Nephron (organoid): ENCODE results near the gene GPR85.
"Not testable (repeated sequence)": the region's sequence is repeated elsewhere in the genome, so short reads cannot be mapped to it uniquely, and the experiment has no call there.

Experiments used
- H3K27ac Mint-ChIP-seq, 3 experiments: 2 replicates each; pipeline ENCODE4 v1.8.0; 2020; ENCODE audit warnings: mixed read lengths in 3 of 3, mild to moderate bottlenecking in 2 of 3, moderate library complexity in 1 of 3
- H3K27me3 Mint-ChIP-seq: 2 replicates; pipeline ENCODE4 v1.8.0; 2021; ENCODE audit warnings: low read depth, mild to moderate bottlenecking, moderate library complexity, mixed read lengths
- H3K36me3 Mint-ChIP-seq: 2 replicates; pipeline ENCODE4 v1.8.0; 2020; ENCODE audit warnings: low read depth, mixed read lengths
- H3K4me1 Mint-ChIP-seq: 2 replicates; pipeline ENCODE4 v1.8.0; 2020; ENCODE audit warnings: mixed read lengths
- H3K4me3 Mint-ChIP-seq, 3 experiments: 2 replicates each; pipeline ENCODE4 v1.8.0; 2020; ENCODE audit warnings: mild to moderate bottlenecking in 3 of 3, mixed read lengths in 3 of 3, moderate library complexity in 2 of 3
- H3K9me3 Mint-ChIP-seq: 2 replicates; pipeline ENCODE4 v1.8.0; 2020; ENCODE audit warnings: mixed read lengths
- TF ChIP-seq, protein P1 (sequence below), 3 experiments: fragments of 200-600 bp; sonication (generic); IDR thresholded peaks; one replicate each; pipeline ENCODE4 v1.5.0; 2021; ENCODE audit warnings: antibody characterized with exemption in 3 of 3; ENCODE audit not compliant: unreplicated experiment in 3 of 3

Gene GPR85

DNA sequence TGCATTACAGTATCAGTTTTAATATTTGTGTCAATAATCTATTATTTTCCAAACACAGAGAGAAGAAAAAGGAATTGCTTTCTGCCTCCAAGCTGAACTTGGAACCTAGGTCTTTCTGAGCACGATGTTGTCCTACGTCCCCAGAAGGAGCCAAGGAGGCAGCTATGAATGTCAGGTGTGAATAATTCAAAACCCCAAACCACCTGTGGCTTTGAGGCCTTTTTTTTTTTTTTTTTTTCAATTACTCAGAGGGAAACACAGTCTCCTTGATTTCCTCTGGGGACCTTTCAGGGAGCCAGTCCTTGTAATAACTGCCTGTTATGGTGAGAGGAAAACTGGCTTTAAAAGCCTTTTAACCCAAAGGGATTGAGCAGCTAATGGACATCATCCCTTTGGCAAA is 8.3 kb downstream of the GPR85 start:
- Mint-ChIP-seq H3K27ac (no peak overlapping the region), H3K9me3 (no peaks in the 10 kb centered on the region), H3K27me3 (no peaks in the 10 kb centered on the region), H3K4me3 (no peak overlapping the region), H3K36me3 (no peaks in the 10 kb centered on the region), H3K4me1 (peaks cover 6% of the 10 kb centered on the region)
- TF ChIP-seq, protein P1, sequence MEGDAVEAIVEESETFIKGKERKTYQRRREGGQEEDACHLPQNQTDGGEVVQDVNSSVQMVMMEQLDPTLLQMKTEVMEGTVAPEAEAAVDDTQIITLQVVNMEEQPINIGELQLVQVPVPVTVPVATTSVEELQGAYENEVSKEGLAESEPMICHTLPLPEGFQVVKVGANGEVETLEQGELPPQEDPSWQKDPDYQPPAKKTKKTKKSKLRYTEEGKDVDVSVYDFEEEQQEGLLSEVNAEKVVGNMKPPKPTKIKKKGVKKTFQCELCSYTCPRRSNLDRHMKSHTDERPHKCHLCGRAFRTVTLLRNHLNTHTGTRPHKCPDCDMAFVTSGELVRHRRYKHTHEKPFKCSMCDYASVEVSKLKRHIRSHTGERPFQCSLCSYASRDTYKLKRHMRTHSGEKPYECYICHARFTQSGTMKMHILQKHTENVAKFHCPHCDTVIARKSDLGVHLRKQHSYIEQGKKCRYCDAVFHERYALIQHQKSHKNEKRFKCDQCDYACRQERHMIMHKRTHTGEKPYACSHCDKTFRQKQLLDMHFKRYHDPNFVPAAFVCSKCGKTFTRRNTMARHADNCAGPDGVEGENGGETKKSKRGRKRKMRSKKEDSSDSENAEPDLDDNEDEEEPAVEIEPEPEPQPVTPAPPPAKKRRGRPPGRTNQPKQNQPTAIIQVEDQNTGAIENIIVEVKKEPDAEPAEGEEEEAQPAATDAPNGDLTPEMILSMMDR (IDR thresholded peaks at IDR 0.05; ENCODE audit: unreplicated experiment in 3 of 3), result no peak

DNA sequence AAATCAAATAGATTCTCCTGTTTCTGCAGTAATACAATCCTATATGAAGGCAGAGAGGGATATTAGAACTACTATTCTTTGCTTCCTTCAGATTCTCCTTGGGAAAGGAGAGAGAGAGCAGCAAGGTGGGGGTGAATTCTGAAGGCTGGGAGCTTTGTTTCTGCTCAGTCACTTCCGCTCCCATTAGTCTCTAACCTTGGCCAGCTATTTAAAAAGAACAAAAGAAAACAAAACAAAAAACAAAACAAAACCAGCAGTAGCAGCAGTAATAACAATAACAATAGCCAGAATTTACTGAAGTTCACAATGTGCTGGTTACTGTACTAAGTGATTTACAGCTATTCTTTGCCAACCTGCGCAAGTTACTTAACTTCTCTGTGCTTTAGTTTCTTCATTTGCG is 9.9 kb downstream of the GPR85 start:
- no peaks in the 10 kb centered on the region for H3K9me3 Mint-ChIP-seq
- no peak overlapping the region for H3K4me3 Mint-ChIP-seq
- TF ChIP-seq, protein P1 (IDR thresholded peaks at IDR 0.05; ENCODE audit: unreplicated experiment in 3 of 3), result no peak
- H3K27ac Mint-ChIP-seq, result peak overlapping the region in 1 of 3 experiments; percentile 50
- H3K36me3 Mint-ChIP-seq, result no peaks in the 10 kb centered on the region
- no peaks in the 10 kb centered on the region for H3K27me3 Mint-ChIP-seq
- no peaks in the 10 kb centered on the region for H3K4me1 Mint-ChIP-seq

DNA sequence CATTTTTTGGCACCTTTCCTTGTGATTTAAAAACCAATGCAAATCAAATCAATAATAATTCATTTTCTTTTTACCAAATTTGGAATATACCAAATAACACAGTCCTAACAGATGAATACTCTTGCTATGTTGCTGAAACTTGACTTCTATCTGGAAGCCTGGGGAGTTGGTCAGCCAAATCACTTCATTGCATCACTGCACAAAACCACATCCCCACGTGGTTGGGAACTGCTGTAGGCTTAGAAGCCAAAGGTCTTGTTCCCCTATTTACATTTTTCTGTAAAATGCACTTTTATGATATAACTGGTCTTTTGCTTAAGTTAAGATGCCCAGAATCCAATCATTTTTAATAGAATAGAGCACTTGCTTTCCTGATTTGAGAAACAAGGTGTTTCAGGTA is 15.2 kb downstream of the GPR85 start:
- Mint-ChIP-seq H3K27me3 (no peaks in the 10 kb centered on the region), H3K4me1 (no peaks in the 10 kb centered on the region), H3K36me3 (no peaks in the 10 kb centered on the region), H3K4me3 (no peak overlapping the region), H3K27ac (no peak overlapping the region), H3K9me3 (no peaks in the 10 kb centered on the region)
- TF ChIP-seq, protein P1 (IDR thresholded peaks at IDR 0.05; ENCODE audit: unreplicated experiment in 3 of 3), result no peak

DNA sequence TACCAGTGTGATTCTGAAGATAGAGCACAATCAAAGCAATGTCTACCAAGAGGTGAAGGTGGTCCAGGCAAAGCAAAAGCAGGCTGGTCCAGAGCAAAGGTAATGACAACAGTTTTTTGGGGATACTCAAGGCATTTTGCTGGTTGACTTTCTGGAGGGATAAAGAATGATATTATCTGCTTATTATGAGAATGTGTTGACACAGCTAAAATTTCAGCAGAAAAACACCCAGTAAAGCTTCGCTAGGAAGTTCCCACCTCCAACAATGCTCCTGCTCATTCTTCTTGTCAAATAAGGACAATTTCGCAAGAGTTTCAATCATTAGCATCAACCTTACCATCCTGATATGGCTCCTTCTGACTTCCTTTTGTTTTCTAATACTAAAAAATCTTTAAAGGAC is 24.1 kb downstream of the GPR85 start:
- H3K4me3 Mint-ChIP-seq, result no peak overlapping the region
- no peaks in the 10 kb centered on the region for H3K36me3 Mint-ChIP-seq
- H3K4me1 Mint-ChIP-seq, result no peaks in the 10 kb centered on the region
- no peak overlapping the region for H3K27ac Mint-ChIP-seq
- TF ChIP-seq, protein P1 (IDR thresholded peaks at IDR 0.05; ENCODE audit: unreplicated experiment in 3 of 3), result no peak
- no peaks in the 10 kb centered on the region for H3K27me3 Mint-ChIP-seq
- H3K9me3 Mint-ChIP-seq, result no peaks in the 10 kb centered on the region

DNA sequence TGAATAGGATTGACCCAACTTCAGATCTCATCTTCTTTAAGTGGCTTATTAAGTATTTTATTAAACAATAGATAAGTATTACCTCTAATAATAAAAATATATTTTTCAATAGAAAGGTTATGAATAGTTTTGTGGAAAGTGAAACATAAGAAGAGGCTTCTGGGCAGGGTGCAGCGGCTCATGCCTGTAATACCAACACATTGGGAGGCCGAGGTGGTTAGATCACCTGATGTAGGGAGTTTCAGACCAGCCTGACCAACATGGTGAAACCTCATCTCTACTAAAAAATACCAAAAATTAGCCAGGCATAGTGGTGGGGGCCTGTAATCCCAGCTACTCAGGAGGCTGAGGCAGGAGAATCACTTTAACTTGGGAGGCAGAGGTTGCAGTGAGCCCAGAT is 26.5 kb downstream of the GPR85 start:
- Mint-ChIP-seq H3K27ac (no peak overlapping the region), H3K9me3 (no peaks in the 10 kb centered on the region), H3K4me1 (no peaks in the 10 kb centered on the region), H3K36me3 (no peaks in the 10 kb centered on the region), H3K27me3 (no peaks in the 10 kb centered on the region), H3K4me3 (no peak overlapping the region)
- TF ChIP-seq, protein P1 (IDR thresholded peaks at IDR 0.05; ENCODE audit: unreplicated experiment in 3 of 3), result no peak

DNA sequence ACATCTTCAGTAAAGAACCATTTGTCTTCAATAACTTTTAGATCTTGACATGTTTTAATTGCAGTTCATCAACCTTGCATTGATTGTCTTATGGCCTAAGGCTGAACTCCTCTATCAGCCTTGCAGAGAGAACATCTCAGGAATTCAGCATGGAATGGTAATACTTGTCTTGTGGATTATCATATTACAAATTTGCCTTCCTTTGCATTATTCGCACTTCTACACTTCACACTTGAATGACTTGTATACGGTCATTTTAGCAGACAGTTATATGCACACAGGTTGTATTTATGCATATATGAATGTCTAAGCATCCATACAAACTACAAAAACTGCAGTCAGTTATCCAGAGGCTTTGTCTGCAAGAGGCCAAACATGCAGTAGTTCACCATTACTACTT is 31.7 kb downstream of the GPR85 start:
- H3K4me3 Mint-ChIP-seq, result no peak overlapping the region
- H3K4me1 Mint-ChIP-seq, result no peaks in the 10 kb centered on the region
- TF ChIP-seq, protein P1 (IDR thresholded peaks at IDR 0.05; ENCODE audit: unreplicated experiment in 3 of 3), result no peak

DNA sequence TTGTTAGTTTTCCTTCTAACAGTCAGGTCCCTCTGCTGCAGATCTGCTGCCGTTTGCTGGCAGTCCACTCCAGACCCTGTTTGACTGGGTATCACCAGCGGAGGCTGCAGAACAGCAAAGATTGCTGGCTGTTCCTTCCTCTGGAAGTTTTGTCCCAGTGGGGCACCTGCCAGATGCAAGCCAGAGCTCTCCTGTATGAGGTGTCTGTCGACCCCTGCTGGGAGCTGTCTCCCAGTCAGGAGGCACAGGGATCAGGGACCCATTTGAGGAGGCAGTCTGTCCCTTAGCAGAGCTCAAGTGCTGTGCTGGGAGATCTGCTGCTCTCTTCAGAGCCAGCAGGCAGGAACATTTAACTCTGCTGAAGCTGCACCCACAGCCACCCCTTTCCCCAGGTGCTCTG is 32.4 kb downstream of the GPR85 start:
- not testable (repeated sequence) for H3K36me3 Mint-ChIP-seq, H3K4me3 Mint-ChIP-seq, H3K27ac Mint-ChIP-seq, H3K4me1 Mint-ChIP-seq, H3K27me3 Mint-ChIP-seq
- H3K9me3 Mint-ChIP-seq, result peaks cover 12% of the 10 kb centered on the region

More for the DNA sequence above, 31.7 kb downstream of the GPR85 start:
- Mint-ChIP-seq H3K36me3 (no peaks in the 10 kb centered on the region), H3K9me3 (peaks cover 10% of the 10 kb centered on the region), H3K27me3 (no peaks in the 10 kb centered on the region), H3K27ac (no peak overlapping the region)

DNA sequence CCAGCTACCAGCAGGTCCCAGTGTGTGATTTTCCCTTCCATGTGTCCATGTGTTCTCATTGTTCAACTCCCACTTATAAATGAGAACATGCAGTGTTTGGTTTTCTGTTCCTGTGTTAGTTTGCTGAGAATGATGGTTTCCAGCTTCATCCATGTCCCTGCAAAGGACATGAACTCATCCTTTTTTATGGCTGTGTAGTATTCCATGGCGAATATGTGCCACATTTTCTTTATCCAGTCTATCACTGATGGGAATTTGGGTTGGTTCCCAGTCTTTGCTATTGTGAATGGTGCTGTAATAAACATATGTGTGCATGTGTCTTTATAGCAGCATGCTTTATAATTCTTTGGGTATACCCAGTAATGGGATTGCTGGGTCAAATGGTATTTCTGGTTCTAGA is 37.4 kb downstream of the GPR85 start:
- H3K9me3 Mint-ChIP-seq, result peaks cover 12% of the 10 kb centered on the region

More for the DNA sequence above, 37.4 kb downstream of the GPR85 start:
- H3K36me3 Mint-ChIP-seq, H3K4me1 Mint-ChIP-seq, H3K27ac Mint-ChIP-seq, H3K4me3 Mint-ChIP-seq, H3K27me3 Mint-ChIP-seq: not testable (repeated sequence)
